LNCaP clone FGC (cell line): ENCODE results near the gene FNDC3A.

Experiments
- DNase-seq: peaks from one replicate; pipeline ENCODE4 v3.0.0-alpha.2; 2011; ENCODE audit warnings: low read depth
- H3K4me3 ChIP-seq: 2 replicates; pipeline ENCODE4 v1.5.1; 2011; ENCODE audit warnings: mild to moderate bottlenecking, low read depth, low read length, control low read depth
- TF ChIP-seq, protein P1 (sequence below): IDR thresholded peaks from 2 replicates; pipeline ENCODE4 v1.5.1; 2012; ENCODE audit warnings: mild to moderate bottlenecking; ENCODE audit not compliant: control insufficient read depth, insufficient read depth; ENCODE audit errors: extremely low read depth

The FNDC3A gene

GRCh38 chr13:49165798-49166752 is 190.4 kb downstream of the FNDC3A start:
- DNase-seq, result no peak
- TF ChIP-seq, protein P1, sequence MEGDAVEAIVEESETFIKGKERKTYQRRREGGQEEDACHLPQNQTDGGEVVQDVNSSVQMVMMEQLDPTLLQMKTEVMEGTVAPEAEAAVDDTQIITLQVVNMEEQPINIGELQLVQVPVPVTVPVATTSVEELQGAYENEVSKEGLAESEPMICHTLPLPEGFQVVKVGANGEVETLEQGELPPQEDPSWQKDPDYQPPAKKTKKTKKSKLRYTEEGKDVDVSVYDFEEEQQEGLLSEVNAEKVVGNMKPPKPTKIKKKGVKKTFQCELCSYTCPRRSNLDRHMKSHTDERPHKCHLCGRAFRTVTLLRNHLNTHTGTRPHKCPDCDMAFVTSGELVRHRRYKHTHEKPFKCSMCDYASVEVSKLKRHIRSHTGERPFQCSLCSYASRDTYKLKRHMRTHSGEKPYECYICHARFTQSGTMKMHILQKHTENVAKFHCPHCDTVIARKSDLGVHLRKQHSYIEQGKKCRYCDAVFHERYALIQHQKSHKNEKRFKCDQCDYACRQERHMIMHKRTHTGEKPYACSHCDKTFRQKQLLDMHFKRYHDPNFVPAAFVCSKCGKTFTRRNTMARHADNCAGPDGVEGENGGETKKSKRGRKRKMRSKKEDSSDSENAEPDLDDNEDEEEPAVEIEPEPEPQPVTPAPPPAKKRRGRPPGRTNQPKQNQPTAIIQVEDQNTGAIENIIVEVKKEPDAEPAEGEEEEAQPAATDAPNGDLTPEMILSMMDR, result no peak
- H3K4me3 ChIP-seq, result no peak overlapping the region

GRCh38 chr13:49171359-49171758 is 195.6 kb downstream of the FNDC3A start:
- TF ChIP-seq, protein P1, result no peak
- DNase-seq, result no peak
- H3K4me3 ChIP-seq, result no peak overlapping the region

- H3K4me3 ChIP-seq, result no peak overlapping the region
- TF ChIP-seq, protein P1, result no peak
- no peak for DNase-seq
Observed at GRCh38 chr13:49183672-49184325, 208.1 kb downstream of the FNDC3A start.

DNA sequence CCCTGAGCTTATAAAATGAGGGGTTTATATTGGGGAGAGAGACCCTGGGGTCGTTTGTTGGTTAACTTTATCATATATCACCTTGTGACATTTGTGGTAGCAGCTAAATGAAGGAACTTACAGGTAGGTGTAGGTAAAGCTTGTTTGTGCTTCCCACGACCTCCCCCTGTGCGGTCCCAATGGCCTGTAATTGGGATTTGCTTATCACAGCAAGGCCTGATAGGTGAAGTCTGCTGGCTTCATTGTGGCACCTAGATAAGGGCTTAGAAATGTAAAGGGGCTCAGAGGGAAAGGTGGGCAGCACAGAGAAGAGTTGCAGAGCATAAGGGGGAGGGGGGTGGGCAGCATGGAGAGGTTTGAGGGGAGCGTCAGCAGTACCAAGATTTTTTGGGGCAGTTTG is 208.9 kb downstream of the FNDC3A start:
- DNase-seq, result no peak
- H3K4me3 ChIP-seq, result no peak overlapping the region
- TF ChIP-seq, protein P1, result no peak

DNA sequence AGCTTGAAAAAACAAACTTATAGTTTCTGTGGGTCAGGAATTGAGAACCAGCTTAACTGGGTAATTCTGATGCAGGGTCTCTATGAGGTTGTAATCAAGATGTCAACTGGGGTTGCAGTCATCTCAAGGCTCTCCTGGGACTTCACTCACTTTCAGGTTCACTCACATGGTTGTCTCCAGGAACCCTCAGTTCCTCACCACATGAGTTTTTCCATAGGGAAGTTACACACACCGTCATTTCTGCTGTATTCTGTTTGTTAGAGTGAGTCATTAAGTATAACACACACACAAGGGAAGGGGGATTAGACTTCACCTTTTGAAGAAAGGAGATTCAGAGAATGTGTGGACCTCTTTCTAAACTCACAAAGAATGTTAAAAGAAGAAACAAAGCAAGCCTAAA is 209.6 kb downstream of the FNDC3A start:
- H3K4me3 ChIP-seq, result no peak overlapping the region
- DNase-seq, result no peak
- TF ChIP-seq, protein P1, result no peak

DNA sequence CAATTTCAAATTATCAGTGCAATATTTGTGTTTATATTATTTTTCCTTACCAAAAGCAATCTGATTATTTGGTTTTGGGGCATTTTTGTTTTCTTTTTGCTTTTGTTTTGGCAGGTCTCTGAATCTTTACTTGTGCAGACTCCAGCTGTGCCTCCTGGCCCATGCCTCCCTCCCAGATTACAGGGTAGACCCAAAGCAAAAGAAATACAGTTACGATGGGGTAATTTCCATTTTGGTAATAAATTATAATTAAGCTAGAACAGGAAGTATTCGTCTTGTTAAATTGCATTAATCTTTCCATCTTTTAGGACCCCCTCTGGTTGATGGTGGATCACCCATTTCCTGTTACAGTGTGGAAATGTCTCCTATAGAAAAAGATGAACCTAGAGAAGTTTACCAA is 215.2 kb downstream of the FNDC3A start:
- no peak for DNase-seq
- no peak overlapping the region for H3K4me3 ChIP-seq
- TF ChIP-seq, protein P1, result no peak
